T-cell (primary cell): ENCODE results near the gene ENTPD1. TPM values are rescaled to one million over a fixed set of nuclear protein-coding genes. Genes with fewer than 3 reads are reported as not detected.
"Not testable (repeated sequence)": the region's sequence is repeated elsewhere in the genome, so short reads cannot be mapped to it uniquely, and the experiment has no call there.

Experiments used
- ATAC-seq, 4 experiments: fragments of 200-7000 bp in 3 of 4; fragments of 150-1000 bp in 1 of 4; cut with Tn5 transposase; replicated peaks in 1 of 4; 1 replicate in 3 of 4; 2 replicates in 1 of 4; pipeline ENCODE4 v1.10.0; 2021; ENCODE audit warnings: moderate library complexity in 3 of 4, mild to moderate bottlenecking in 2 of 4, moderate number of reproducible peaks in 1 of 4
- CTCF ChIA-PET, 2 donors: fragments of 300-600 bp; sonication (Branson Sonifier 250); formaldehyde crosslinking; loops; one replicate each; lab custom pipeline; 2022; ENCODE audit warnings: antibody characterized with exemption in 2 of 2; lab: Charles Lee
- POLR2A ChIA-PET, 2 donors: fragments of 300-600 bp; sonication (Branson Sonifier 250); formaldehyde crosslinking; loops; one replicate each; lab custom pipeline; 2022; ENCODE audit warnings: antibody characterized with exemption in 2 of 2; lab: Charles Lee
- DNase-seq, 35 experiments: peaks; one replicate each; pipeline versions ENCODE4 v3.0.0 to v3.0.0-alpha.2; 2013 to 2023
- H3K27ac ChIP-seq: one replicate; pipeline ENCODE4 v1.5.1; 2013; ENCODE audit warnings: low read length
- H3K27me3 ChIP-seq, 2 experiments: replicated peaks in 1 of 2; 1 replicate in 1 of 2; 2 replicates in 1 of 2; pipeline versions ENCODE4 v1.6.1 to v1.7.0; 2013; ENCODE audit warnings: low read length in 1 of 2, mixed read lengths in 1 of 2; ENCODE audit not compliant: control insufficient read depth in 2 of 2, insufficient read depth in 2 of 2; ENCODE audit errors: extremely low read depth in 1 of 2
- H3K36me3 ChIP-seq, 2 donors: 1 replicate in 1 of 2; 2 replicates in 1 of 2; pipeline versions ENCODE4 v1.6.1 to v1.7.0; 2013; ENCODE audit warnings: low read length in 1 of 2; ENCODE audit not compliant: control insufficient read depth in 2 of 2, insufficient read depth in 1 of 2; ENCODE audit errors: extremely low read depth in 1 of 2
- H3K4me1 ChIP-seq, 2 experiments: 1 replicate in 1 of 2; 2 replicates in 1 of 2; pipeline versions ENCODE4 v1.6.1 to v1.7.0; 2013; ENCODE audit warnings: low read length in 2 of 2, mixed read lengths in 1 of 2; ENCODE audit not compliant: insufficient read depth in 2 of 2, control insufficient read depth in 1 of 2; ENCODE audit errors: extremely low read depth in 1 of 2
- H3K4me3 ChIP-seq, 2 donors: 1 replicate in 1 of 2; 2 replicates in 1 of 2; pipeline versions ENCODE4 v1.5.1 to v1.7.0; 2013; ENCODE audit warnings: mild to moderate bottlenecking in 2 of 2, low read length in 1 of 2, moderate library complexity in 1 of 2; ENCODE audit not compliant: control insufficient read depth in 1 of 2; ENCODE audit errors: extremely low read depth in 1 of 2
- H3K9me3 ChIP-seq: 2 replicates; pipeline ENCODE4 v1.7.0; 2013
- H3K27ac Mint-ChIP-seq, 2 donors: one replicate each; pipeline ENCODE4 v1.8.0; 2020 to 2021; ENCODE audit warnings: mild to moderate bottlenecking in 2 of 2, mixed read lengths in 2 of 2
- H3K27me3 Mint-ChIP-seq, 2 donors: one replicate each; pipeline ENCODE4 v1.8.0; 2021 to 2022; ENCODE audit warnings: mixed read lengths in 2 of 2
- H3K36me3 Mint-ChIP-seq: one replicate; pipeline ENCODE4 v1.8.0; 2021; ENCODE audit warnings: mixed read lengths
- H3K4me1 Mint-ChIP-seq, 3 donors: one replicate each; pipeline ENCODE4 v1.8.0; 2020 to 2022; ENCODE audit warnings: mixed read lengths in 3 of 3, mild to moderate bottlenecking in 1 of 3
- H3K4me3 Mint-ChIP-seq, 3 donors: one replicate each; pipeline ENCODE4 v1.8.0; 2020 to 2022; ENCODE audit warnings: mild to moderate bottlenecking in 3 of 3, mixed read lengths in 3 of 3, moderate library complexity in 3 of 3
- H3K9me3 Mint-ChIP-seq, 3 donors: one replicate each; pipeline ENCODE4 v1.8.0; 2020 to 2022; ENCODE audit warnings: mixed read lengths in 3 of 3
- WGBS: methylation state at CpG from one replicate; pipeline ENCODE4 v1.1.5; 2013; ENCODE audit warnings: missing lambda C conversion rate; ENCODE audit not compliant: insufficient coverage; 5-methylcytosine and 5-hydroxymethylcytosine counted together
- total RNA-seq, 35 experiments: library from RNA in 6 of 35; stranded (reverse) in 6 of 35; fragments of 120-200 nt in 1 of 35; gene quantifications; one replicate each; pipeline versions ENCODE4 v1.2.1 to v1.2.4 and lab custom pipeline; 2013 to 2026

Gene ENTPD1
- total RNA-seq, 5 donors from 2014 or later (not counting 1 experiment from before 2014, with no cell fraction given) = 1.5 to 4.6 (median 1.9) TPM

DNA sequence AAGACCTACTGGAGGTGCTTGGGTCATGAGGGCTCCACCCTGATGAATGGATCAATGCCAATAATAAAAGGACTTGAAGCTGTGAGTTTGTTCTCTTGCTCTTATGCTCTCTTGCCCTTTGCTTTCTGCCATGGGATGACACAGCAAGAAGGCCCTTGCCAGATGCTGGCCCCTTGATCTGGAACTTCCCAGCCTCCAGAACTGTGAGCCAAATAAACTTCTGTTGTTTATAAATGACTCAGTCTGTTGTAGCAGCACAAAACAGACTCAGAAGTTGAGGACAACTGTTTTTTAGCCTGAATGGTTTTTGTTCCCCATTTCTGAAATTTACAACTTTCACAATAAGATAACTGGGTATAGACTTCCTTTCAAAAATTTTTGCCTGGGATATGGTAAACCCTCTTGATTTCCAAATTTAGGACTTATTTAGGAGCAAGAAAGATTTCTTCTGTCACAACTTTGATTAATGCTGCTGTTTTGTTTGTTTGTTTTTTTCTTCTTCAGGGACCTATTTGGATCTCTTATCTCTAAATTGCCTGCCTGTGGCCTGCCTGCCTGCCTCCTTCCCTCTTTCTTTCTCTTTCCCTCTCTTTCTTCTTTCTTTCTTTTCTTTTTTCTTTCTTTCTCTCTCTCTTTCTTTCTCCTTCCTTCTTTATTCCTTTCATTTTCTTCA is 12.1 kb downstream of the ENTPD1 start:
- Mint-ChIP-seq H3K4me1 (peaks cover 0 to 3% (median 0%) of the 10 kb centered on the region in 3 donors), H3K9me3 (no peaks in the 10 kb centered on the region), H3K4me3 (no peak overlapping the region), H3K27me3 (no peaks in the 10 kb centered on the region), H3K36me3 (no peaks in the 10 kb centered on the region), H3K27ac (no peak overlapping the region)
- no peaks in the 10 kb centered on the region for H3K4me1 ChIP-seq
- H3K27me3 ChIP-seq = no peaks in the 10 kb centered on the region
- ChIA-PET CTCF (no interaction called here), POLR2A (interaction anchor here in 1 of 2 donors (0.8 kb wide), 1 partner anchor 2000 kb away, joined by 9 read pairs; no protein-coding TSS in a partner anchor)
- no peak overlapping the region for H3K27ac ChIP-seq
- no peak for DNase-seq
- H3K36me3 ChIP-seq = no peaks in the 10 kb centered on the region
- no peak overlapping the region for H3K4me3 ChIP-seq
- no peak for ATAC-seq
- H3K9me3 ChIP-seq = no peaks in the 10 kb centered on the region

DNA sequence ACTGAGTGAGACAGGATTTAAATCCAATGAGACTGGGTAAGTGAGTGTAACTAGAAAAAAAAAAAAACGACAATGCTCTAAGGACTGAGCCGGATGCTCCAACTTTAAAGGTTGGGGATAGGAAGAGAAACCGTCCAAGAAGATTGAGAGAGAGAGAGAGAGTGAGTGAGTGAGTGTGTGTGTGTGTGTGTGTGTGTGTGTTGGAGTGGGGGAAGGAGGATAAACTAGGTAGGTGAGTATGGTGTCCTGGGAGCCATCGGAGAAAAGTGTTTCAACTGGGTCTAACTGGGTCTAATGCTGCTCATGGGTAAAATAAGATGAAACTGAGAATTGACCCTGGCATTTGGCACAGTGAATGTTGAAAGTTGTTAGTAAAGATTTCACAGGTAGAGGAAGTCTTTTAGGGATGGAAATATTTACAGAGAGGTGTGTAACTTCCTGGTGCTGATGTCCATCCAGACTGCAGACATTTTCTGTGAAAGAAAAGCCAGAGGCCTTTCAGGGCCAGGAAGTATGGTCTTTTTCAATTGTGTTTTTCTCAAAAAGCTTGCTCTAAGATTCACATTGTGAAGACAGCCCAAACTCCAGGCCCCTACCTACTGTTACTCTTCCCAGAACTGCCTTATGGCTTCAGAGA is 14.2 kb downstream of the ENTPD1 start:
- Histone ChIP-seq H3K27ac (no peak overlapping the region), H3K4me3 (no peak overlapping the region), H3K27me3 (no peaks in the 10 kb centered on the region), H3K9me3 (no peaks in the 10 kb centered on the region), H3K36me3 (no peaks in the 10 kb centered on the region), H3K4me1 (no peaks in the 10 kb centered on the region)
- no peak overlapping the region for H3K4me3 Mint-ChIP-seq
- peaks cover 0 to 3% (median 0%) of the 10 kb centered on the region in 3 donors for H3K4me1 Mint-ChIP-seq
- peaks cover 0 to 5% (median 0%) of the 10 kb centered on the region in 3 donors for H3K9me3 Mint-ChIP-seq
- DNase-seq (no peak), ATAC-seq (no peak)
- H3K27ac Mint-ChIP-seq = no peak overlapping the region
- 95% methylated on average over 4 of the region's 4 CpGs for WGBS
- ChIA-PET CTCF (no interaction called here), POLR2A (no interaction called here)
- no peaks in the 10 kb centered on the region for H3K36me3 Mint-ChIP-seq
- peaks cover 0 to under 1% of the 10 kb centered on the region in 2 donors for H3K27me3 Mint-ChIP-seq

DNA sequence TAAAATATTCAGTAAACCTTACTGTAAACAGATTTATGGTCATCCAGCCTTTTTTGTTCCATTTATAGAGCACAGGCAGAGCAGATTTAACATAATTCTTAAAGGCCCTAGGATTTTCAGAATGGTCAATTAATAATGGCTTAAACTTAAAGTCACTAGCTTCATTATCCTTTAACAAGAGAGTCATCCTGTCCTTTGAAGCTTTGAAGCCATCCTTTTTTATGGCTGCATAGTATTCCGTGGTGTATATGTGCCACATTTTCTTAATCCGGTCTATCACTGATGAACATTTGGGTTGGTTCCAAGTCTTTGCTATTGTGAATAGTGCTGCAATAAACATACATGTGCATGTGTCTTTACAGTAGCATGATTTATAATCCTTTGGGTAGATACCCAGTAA is 17.5 kb downstream of the ENTPD1 start:
- H3K27me3 Mint-ChIP-seq, H3K27ac Mint-ChIP-seq, DNase-seq, H3K9me3 ChIP-seq, H3K4me3 Mint-ChIP-seq, H3K36me3 Mint-ChIP-seq, POLR2A ChIA-PET, H3K4me1 Mint-ChIP-seq, H3K9me3 Mint-ChIP-seq, H3K27me3 ChIP-seq, H3K27ac ChIP-seq, CTCF ChIA-PET, H3K4me1 ChIP-seq, ATAC-seq, H3K4me3 ChIP-seq, H3K36me3 ChIP-seq: not testable (repeated sequence)
- no CpG with 5 or more reads among the region's 2 CpGs for WGBS

DNA sequence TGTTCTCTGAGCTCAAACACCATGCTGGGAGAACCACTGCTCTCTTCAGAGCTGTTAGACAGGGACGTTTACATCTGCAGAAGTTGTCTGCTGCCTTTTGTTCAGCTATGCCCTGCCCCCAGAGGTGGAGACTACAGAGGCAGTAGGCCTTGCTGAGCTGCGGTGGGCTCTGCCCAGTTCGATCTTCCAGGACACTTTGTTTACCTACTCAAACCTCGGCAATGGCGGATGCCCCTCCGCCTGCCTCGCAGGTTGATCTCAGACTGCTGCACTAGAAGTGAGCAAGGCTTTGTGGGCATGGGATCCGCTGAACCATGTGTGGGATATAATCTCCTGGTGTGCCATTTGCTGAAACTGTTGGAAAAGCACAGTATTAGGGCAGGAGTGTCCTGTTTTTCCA is 21.7 kb downstream of the ENTPD1 start:
- H3K4me1 Mint-ChIP-seq = not testable (repeated sequence)
- WGBS = 78% methylated on average over 6 of the region's 8 CpGs

DNA sequence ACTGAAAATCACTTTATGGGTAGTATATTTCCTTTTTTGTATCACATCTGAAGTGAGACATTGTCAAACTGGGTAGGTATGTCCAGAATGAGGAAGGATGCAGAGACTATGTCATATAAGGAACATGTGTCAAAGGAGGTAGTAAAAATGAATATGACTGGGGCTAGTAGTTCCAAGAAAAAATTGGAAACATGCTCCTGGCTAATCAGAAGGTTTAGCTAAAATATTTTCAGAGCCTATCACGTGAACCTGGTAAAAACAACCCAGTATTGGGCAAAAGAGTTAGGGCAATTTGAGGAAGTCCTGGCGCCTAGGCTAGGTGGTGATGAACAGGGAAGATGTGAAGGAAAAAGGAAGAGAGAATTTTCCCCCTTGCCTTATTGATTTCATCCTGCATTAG is 26.4 kb downstream of the ENTPD1 start:
- Mint-ChIP-seq H3K27me3 (peaks cover 17 to 20% of the 10 kb centered on the region in 2 donors), H3K36me3 (peaks cover 7% of the 10 kb centered on the region), H3K9me3 (peaks cover 0 to 7% (median 3%) of the 10 kb centered on the region in 3 donors), H3K27ac (no peak overlapping the region), H3K4me3 (no peak overlapping the region), H3K4me1 (peaks cover 0 to 4% (median 0%) of the 10 kb centered on the region in 3 donors)
- POLR2A ChIA-PET = interaction anchor here in 1 of 2 donors (0.6 kb wide), 1 partner anchor 14 kb away, joined by 3 read pairs; no protein-coding TSS in a partner anchor
- Histone ChIP-seq H3K27me3 (peaks cover 0 to 10% of the 10 kb centered on the region in 2 experiments), H3K36me3 (no peaks in the 10 kb centered on the region), H3K27ac (no peak overlapping the region), H3K4me1 (no peaks in the 10 kb centered on the region), H3K4me3 (no peak overlapping the region), H3K9me3 (no peaks in the 10 kb centered on the region)
- CTCF ChIA-PET = no interaction called here
- no peak for ATAC-seq
- WGBS = 40% methylated on average over 1 of the region's 2 CpGs
- DNase-seq = no peak

More for the DNA sequence above, 21.7 kb downstream of the ENTPD1 start:
- H3K36me3 ChIP-seq, H3K27me3 ChIP-seq, H3K27ac Mint-ChIP-seq, H3K9me3 ChIP-seq, H3K4me1 ChIP-seq, DNase-seq, H3K4me3 Mint-ChIP-seq, H3K27ac ChIP-seq, H3K36me3 Mint-ChIP-seq, POLR2A ChIA-PET, CTCF ChIA-PET, H3K4me3 ChIP-seq, ATAC-seq: not testable (repeated sequence)
- Mint-ChIP-seq H3K27me3 (peaks cover 14 to 18% of the 10 kb centered on the region in 2 donors), H3K9me3 (peaks cover 0 to 12% (median 3%) of the 10 kb centered on the region in 3 donors)

DNA sequence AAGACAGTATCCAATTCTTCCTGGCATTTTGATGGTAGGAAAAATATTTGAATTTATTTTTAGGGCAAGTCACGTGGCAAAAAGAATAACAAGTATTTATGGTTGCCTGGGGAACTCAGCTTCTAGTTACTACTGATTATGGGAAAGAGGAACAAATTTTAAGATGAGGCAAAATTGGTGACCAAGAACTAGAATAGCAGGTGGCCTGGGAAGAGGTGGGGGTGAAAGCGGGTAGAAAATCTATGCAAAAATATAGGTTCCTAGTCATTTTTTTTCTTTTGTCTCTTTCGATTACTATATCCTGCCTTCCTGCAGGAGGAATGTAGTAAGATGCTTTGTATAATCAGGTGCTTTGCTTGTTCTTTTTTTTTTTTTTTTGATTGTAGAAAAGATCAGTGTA is 27.8 kb downstream of the ENTPD1 start:
- Histone ChIP-seq H3K27ac (no peak overlapping the region), H3K27me3 (peaks cover 0 to 4% of the 10 kb centered on the region in 2 experiments), H3K9me3 (no peaks in the 10 kb centered on the region), H3K4me3 (no peak overlapping the region), H3K36me3 (no peaks in the 10 kb centered on the region), H3K4me1 (no peaks in the 10 kb centered on the region)
- Mint-ChIP-seq H3K27me3 (peaks cover 15 to 20% of the 10 kb centered on the region in 2 donors), H3K4me1 (peaks cover 0 to 4% (median 0%) of the 10 kb centered on the region in 3 donors), H3K36me3 (peaks cover 5% of the 10 kb centered on the region), H3K27ac (no peak overlapping the region), H3K4me3 (no peak overlapping the region), H3K9me3 (peaks cover 0 to 5% (median 3%) of the 10 kb centered on the region in 3 donors)
- ATAC-seq (no peak), DNase-seq (no peak)
- 75% methylated on average over 1 of the region's 3 CpGs for WGBS
- ChIA-PET POLR2A (no interaction called here), CTCF (interaction anchor here in 1 of 2 donors (0.7 kb wide), 1 partner anchor 53 kb away, joined by 4 read pairs; no protein-coding TSS in a partner anchor)
